NT2/D1 (cell line): ENCODE measurements around the gene NUDT16L1.

ENCODE experiments used
- SUZ12 ChIP-seq: IDR thresholded peaks from 2 replicates; pipeline ENCODE4 v1.6.1; 2011; ENCODE audit not compliant: insufficient read length, insufficient read depth; ENCODE audit errors: extremely low read depth
- YY1 ChIP-seq: IDR thresholded peaks from 2 replicates; pipeline ENCODE4 v1.6.1; 2011; ENCODE audit not compliant: insufficient read length, insufficient read depth
- ZNF274 ChIP-seq: IDR thresholded peaks from 2 replicates; pipeline ENCODE4 v1.6.1; 2011; ENCODE audit warnings: mild to moderate bottlenecking, low read depth, low read length

DNA sequence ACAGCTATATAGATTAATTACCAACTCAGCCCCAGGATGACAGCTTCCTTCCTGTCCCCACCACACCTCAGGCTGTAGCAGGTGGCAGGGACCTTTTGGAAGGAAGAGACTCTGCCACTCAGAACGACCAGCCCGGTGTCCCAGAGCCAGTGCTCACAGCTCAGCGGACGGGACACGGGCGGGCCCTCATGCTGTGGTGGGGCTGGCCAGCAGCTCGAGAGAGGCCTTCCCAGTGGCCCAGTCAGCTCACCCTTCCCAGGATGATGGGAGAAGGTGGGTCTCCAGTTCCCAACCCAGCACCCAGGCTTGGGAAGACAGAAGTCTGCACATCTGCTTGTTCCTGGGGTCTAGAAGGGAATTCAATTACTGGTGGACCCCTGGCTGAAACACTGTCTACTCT lies 10.5 kb downstream of the NUDT16L1 start:
- TF ChIP-seq ZNF274 (no peak), YY1 (no peak), SUZ12 (no peak)
